ENCODE measurements around the gene FKBP2.
"Not testable (repeated sequence)": the region's sequence is repeated elsewhere in the genome, so short reads cannot be mapped to it uniquely, and the experiment has no call there.

The FKBP2 gene

GRCh38 chr11:64234647-64235379 lies 6.1 kb upstream of the FKBP2 start:
- no peak for DNase-seq

- DNase-seq, result no peak
Measured at GRCh38 chr11:64235437-64236161, 5.3 kb upstream of the FKBP2 start.

GRCh38 chr11:64237484-64237951 lies 3.4 kb upstream of the FKBP2 start:
- no peak for DNase-seq

GRCh38 chr11:64238076-64238475 lies 2.8 kb upstream of the FKBP2 start:
- DNase-seq, result no peak

- DNase-seq, result no peak
Measured at GRCh38 chr11:64238999-64239398, 1.9 kb upstream of the FKBP2 start.

- DNase-seq, result no peak
Measured at GRCh38 chr11:64239662-64240434, 1.0 kb upstream of the FKBP2 start.

- peak; percentile 100 for DNase-seq
Measured at GRCh38 chr11:64241241-64241490, 271 bp downstream of the FKBP2 start.

- DNase-seq, result peak; percentile 79
Measured at GRCh38 chr11:64241491-64242374, 838 bp downstream of the FKBP2 start.

GRCh38 chr11:64243236-64243854 lies 2.5 kb downstream of the FKBP2 start:
- no peak for DNase-seq

GRCh38 chr11:64244107-64244506 lies 3.2 kb downstream of the FKBP2 start:
- DNase-seq, result no peak

GRCh38 chr11:64244966-64245365 lies 4.1 kb downstream of the FKBP2 start:
- DNase-seq, result no peak

GRCh38 chr11:64245401-64245796 lies 4.5 kb downstream of the FKBP2 start:
- DNase-seq, result no peak

GRCh38 chr11:64245797-64246620 lies 5.1 kb downstream of the FKBP2 start:
- peak; percentile 98 for DNase-seq

GRCh38 chr11:64246621-64246870 lies 5.7 kb downstream of the FKBP2 start:
- not testable (repeated sequence) for DNase-seq

GRCh38 chr11:64246871-64247728 lies 6.2 kb downstream of the FKBP2 start, which contains the start of gene PPP1R14B:
Gene PPP1R14B (minus strand): TSS chr11:64246943. CDS start chr11:64246673, 270 bp downstream.
- peak; percentile 95 for DNase-seq

- no peak for DNase-seq
Measured at GRCh38 chr11:64247729-64248531, 7.0 kb downstream of the FKBP2 start.

- DNase-seq, result no peak
Measured at GRCh38 chr11:64248578-64248977, 7.7 kb downstream of the FKBP2 start.

GRCh38 chr11:64249038-64249437 lies 8.1 kb downstream of the FKBP2 start:
- DNase-seq, result no peak

GRCh38 chr11:64249563-64250414 lies 8.9 kb downstream of the FKBP2 start:
- DNase-seq, result no peak

Data from islet precursor cell (in vitro differentiated cells).